HuH-7.5 (cell line): Measurements from ENCODE around the gene ZNF526.

ENCODE experiments used
- DNase-seq: peaks from one replicate; pipeline ENCODE4 v3.0.0; 2011; ENCODE audit warnings: low spot score

ZNF526 gene, protein sequence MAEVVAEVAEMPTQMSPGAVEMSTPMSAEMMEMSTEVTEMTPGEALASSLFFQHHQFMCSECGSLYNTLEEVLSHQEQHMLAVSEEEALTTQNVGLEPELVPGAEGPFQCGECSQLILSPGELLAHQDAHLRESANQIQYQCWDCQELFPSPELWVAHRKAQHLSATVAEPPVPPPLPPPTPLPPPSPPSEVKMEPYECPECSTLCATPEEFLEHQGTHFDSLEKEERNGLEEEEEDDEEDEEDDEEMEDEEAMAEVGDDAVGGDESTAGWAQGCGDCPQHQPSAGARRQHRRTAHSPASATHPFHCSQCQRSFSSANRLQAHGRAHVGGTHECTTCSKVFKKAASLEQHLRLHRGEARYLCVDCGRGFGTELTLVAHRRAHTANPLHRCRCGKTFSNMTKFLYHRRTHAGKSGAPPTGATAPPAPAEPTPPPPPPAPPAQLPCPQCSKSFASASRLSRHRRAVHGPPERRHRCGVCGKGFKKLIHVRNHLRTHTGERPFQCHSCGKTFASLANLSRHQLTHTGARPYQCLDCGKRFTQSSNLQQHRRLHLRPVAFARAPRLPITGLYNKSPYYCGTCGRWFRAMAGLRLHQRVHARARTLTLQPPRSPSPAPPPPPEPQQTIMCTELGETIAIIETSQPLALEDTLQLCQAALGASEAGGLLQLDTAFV

DNA sequence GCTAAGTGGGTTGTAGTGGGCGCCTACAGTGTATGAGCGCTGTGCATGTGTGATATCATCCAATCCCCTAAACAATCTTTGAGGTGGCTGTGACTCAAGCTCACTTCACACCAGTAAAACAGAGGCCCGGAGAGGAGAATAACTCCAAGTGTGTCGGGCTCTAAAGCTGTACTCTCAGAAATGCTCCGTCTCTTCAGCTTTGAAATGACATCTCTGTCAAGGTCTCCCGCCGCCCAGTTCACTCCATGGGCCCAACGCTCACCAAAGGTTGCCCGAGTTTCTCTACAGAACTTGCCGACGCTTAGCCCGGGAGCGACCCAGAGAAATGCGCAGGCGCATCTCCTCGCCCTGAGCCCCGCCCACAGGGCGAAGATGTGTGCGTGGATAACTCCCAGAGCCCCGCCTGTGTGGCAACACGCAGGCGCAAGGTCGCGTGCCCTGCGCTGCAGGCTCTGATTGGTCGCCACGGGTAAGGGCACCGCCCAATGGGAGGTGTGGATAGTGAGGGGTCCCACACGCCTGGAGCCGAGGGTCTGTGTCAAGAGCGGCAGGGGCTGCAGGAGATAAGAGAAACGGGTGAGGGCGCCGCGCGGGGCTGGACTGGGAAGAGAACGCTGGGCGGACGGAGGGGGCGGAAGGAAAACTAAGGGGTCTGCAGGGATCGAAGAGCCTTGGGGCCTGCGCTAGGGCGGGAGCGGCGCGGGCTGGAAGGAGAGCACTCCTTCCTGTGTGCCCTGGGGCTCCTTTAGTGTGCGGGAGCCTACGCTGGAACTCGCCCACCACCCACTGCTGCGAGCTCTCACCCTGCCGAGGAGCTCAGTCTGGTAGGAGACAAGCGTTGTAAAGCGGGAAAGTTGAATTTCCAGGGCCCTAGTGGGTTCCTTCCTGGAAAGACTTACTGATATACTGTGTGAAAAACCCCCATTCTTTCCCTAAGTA, at the start of gene ZNF526:
ZNF526 (plus strand) TSS at position 501 of the 939 bp plus-strand sequence. CDS start 4,092 bp downstream, outside the sequence.
- peak; percentile 99 for DNase-seq

DNA sequence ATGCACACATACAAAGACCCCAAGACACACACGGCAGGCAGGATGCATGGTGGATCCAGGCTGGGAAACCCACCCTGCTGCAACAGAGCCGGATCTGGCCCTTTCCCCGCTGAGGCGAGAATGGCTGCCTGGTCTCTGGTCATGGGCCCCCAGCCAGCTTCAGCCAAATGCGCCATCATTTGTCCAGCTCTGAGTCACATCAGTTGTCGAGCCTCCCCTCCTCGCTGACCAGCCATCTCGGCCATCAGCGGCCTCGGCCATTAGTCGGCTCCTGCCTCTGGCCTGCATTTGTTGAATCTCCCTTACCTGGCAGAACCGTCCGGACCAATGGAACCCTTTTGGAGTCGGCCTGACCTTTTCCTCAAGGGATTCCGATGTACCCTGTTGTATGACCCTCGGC, 49.4 kb upstream of the ZNF526 start:
- no peak for DNase-seq

DNA sequence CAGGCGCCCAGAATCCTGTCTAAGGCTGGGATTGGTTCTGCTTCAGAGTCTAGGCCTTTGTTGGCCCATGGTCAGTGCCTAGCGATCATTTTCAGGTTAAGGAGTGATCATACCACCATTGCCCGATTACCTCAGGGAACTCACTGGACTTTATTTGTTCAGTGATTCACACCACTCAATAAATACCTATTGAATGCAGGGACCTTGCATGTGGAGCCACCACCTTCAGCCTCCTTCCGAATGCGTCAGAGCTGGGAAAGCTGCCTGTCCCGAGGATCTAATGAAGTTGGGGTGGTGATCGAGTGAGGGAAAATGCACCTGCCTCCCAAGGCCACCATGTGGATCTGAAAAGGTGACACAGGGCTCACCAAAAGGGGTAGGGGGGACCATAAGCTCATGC, 47.9 kb upstream of the ZNF526 start:
- no peak for DNase-seq

DNA sequence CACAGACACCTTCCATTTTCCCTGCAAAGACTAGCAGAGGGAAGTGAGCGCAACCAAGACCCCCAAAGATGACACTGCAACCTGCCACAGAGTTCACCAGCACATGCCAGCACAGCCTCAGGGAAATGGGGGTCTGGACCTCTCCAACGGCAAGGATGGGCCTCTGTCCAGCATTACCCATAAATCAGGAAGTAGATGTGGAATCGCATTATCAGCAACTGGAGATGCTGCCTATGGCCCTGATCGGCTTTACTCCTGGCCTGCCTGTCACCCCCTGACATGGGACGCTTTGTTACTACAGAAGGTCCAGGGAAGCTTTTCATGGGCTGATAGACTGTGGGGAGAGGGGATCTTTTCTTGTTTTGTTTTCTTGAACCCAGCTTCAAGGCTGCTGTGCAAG, 46.4 kb upstream of the ZNF526 start:
- no peak for DNase-seq

DNA sequence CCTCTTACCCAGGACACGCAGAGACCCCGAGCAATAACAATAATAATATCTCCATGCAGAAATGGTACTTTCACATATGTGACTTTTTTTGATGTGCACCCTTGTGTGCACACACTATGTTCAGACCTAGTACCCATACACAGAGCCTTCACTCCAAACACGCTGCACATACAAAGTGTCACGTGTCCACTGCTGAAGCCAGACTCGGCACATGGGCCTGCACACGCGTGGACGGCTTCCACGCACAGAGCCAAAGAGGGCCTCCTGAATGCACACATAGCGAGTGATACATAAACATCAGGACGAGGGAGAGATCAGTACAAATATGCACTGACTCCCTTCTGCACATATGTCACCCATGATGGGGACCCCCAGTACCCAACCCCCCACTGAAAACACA, 45.9 kb upstream of the ZNF526 start:
- DNase-seq, result no peak

DNA sequence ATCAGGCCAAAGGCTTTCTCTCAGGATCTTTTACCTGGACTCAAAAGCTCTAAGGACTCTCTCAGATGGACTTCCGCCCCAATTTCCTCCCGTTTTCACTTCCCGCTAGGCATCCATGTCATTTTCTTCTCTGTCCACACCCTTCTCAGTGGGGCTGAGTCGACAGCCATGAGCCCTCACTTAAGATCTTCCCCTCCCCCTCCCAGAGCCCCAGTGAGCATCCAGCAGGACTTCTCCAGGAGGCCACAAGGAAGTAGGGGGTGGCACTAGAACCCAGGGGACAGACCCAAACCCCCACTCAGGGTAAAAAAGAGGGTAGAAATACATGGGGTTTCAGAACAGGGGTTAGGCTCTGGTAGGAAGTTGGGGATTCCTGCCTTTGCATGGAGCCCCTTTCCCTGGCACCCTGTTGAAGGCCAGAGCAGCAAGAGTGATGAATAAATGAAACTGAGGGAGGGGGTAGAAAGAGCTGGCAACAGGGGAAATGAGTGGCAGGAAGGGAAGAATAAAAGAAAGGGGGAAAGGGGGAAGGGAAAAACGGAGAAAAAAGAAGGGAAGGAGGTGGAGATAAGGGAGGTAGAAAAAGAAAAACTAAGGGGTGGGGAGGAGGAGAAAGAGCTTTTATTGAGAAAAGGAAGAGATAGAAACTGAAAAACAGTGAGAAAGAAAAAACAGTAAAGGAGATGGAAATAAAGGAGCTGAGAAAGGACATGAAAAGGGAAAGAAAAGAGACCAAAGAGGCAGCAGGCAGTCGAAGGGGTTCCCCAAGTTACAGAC, 45.0 kb upstream of the ZNF526 start:
- no peak for DNase-seq

DNA sequence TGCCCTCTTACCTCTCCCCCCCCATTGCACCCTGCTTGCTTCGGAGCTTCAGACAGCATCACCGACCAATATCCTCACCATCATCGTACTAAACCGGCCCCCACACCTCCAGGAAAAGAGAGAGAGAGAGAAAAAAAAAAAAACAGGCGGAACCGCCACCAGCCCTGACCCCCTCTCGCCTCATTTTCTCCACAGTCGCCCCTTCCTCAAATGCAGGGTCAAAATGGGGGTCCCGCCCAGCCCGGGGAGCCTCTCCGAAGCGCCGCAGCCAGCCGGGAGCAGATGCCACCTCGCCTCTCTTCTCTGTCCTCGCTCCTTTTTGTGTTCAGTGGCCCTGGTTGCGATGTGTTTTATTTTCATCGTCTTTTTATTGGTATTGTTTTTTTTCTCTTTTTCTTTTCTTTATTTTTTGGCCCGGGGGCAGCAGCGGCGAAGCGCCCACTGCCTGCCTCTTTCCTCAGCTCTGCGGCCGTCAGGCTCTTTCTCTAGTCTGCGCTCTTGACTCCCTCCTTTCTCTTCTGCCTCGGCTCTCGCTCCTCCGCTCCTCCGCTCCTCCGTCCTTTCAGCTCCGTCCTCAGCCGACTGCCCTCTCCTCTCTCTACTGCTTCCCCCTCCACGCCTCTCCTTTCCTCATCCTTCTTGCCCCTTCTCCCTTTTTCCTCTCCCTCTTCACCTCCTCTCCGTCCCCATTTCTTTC, 44.0 kb upstream of the ZNF526 start:
- no peak for DNase-seq

DNA sequence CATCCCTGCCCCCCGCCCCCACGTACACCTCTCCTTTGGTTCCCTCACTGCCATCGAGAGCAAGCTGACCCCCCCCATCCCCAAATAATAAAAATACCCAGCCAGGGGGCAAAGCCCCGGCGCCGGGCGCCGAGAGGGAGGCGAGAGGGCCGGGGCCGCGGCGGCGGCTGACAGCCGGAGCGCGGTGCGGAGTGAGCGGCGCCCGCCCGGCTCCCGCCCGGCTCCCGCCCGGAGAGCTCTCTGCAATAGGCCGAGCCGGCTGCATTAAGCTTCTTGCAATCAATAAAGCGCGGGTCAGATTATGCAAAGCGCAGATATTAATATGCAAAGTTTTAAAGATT, 43.5 kb upstream of the ZNF526 start:
- peak; percentile 49 for DNase-seq

DNA sequence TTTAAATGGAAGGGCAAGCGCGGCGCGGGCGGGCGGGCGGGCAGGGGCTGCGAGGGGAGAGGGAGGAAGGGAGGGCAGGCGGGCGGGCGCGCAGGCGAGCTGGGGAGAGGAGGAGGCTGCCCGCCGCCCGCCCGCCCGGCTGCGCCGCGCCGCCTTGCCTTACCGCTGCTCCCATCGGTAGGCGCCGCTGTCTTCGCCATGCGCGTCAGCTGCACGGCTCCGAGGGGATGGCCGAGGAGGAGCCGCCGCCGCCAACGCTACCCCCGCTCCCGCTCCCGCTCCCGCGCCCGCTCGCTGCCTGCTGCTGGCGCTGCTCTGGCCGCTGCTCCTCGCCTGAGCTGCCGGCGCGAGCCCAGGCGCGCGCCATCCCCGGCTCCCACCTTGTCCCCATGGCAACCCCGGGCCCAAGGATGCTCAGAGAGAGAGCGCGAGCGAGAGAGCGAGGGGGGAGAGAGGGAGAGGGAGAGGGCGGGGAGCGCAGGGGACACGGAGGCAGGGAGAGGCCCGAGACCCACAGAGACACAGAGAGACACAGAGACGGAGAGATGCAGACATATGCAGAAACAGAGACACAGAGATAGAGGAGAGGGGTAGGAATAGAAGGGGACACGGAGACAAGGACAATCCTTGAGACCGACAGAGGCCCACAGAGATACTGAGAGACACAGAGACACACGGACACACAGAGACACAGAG, 43.0 kb upstream of the ZNF526 start:
- DNase-seq, result peak; percentile 72

DNA sequence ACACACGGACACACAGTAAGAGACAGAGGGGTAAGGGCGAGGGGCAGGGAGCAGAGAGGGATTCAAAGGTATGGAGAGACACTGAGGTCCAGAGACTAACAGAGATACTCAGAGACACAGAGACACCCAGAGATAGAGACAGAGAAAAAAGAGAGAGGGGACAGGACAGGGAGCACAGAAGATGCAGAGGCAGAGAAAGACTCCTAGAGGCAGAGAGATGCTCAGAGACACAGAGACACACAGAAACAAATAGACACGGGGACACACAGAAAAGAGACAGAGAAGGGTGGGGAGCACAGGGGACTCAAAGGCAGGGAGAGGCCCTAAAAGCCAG, 42.5 kb upstream of the ZNF526 start:
- no peak for DNase-seq

DNA sequence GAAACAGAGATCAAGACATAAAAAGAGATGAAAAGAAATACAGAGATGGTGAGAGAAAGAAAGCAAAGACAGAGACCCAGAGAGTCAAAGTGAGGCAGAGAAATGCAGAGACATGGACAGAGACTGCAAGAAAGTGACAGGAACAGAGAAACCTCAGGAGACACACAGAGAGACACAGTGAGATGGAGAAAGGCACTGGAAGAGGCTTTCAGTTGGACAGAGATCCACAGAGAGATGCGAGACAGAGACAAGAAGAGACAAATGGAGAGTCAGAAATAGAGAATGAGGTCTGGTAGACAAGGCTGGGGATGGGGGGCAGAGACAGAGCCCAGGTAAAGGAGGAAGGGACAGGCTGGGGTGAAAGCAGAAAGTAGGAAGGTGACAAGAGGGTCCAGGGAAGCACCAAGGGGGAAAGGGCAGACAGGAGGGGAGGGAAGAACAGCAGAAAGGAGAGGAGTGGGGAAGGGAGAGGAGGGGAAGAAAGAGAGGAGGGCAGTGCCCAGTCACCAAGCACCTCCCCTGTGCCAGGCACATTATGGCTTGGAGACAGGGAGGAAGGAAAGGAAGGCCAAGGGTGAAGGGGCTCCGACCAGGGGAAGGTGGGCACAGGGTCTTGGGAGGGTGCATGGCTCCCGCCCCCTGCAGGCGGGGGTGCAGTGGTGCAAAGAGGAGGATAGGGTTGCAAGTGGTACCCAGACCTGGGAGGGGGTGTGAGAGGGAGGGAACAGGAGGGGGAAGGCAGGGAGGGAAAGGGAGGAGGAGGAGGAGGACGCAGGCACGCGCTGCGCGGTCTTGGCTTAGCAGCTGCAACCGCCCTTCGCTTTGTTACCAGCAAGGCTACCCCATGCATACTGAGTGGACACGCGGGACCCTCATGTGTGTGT, 41.1 kb upstream of the ZNF526 start:
- DNase-seq, result peak; percentile 49

DNA sequence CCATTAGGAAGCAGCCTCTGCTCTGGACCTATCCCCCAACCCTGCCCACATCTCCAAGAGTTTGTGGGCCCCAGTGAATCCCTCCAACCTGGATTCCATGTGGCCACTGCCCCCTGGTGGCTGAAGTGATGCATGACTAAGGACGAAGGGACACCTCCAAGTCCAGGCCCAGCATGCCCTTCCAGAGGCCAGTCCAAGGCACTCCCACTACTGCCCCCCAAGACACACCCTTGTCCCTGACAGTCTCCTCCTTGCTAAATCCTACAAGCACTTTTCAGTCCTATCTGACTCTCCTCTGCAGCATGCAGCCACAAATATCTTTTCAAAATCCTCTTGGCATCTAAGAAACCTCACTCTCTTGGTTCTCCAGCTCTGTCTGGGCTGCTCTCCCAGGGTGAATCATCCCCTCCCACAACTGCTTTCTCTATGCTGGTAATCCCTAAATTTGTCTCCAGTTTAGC, 35.7 kb upstream of the ZNF526 start:
- DNase-seq, result peak; percentile 76

DNA sequence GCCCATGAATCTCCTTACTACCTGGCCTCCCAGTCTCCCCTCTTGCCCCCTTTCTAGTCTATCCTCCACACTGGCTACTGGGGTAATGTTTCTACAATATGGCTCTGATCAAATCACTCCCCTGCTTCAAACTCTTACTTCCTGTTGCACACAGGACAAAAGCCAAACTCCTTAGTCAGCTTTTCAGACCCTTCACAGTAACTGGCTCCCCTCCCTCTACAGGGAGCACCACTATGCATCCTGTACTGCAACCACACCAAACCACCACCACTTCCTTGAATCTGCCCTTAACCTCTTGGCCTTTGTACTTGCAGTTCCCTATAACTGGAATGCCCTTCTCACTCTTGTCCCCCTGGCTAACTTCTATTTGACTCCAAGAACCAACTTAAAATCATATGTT, 34.8 kb upstream of the ZNF526 start:
- DNase-seq, result no peak

DNA sequence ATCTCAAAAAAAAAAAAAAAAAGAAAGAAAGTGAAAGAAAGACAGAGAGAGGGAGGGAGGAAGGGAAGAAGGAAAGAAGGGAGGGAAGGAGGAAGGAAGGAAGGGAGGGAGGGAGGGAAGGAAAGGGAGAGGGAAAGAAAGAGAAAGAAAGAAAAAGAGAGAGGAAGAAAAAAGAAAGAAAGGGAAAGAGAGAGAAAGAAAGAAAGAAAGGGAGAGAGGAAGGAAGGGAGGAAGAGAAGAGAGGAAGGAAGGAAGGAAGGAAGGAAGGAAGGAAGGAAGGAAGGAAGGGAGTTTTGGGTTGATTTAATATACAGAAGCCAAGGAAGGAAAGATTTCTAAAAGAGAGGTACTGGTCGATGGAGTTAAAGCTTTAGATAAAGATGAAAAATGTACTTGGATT, 31.4 kb upstream of the ZNF526 start:
- no peak for DNase-seq

DNA sequence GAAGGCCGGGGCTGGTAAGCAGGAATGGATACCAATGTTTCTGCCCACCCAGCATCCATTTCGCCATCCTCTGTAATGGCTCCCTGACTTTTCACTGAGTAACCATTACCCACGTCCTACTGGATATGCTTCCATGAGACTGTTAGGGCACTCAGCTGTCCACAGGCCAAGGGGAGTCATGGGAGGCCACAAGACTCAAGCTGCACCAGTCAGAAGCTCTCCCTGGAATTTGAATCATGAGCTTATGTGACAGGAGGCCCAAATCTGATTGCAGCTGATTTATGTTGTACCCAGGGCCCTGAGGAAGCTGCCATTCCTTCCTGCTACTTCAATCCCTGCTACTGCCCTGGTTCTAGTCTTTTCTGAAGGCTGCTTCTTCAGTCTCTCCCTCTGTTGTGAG, 31.0 kb upstream of the ZNF526 start:
- DNase-seq, result no peak

DNA sequence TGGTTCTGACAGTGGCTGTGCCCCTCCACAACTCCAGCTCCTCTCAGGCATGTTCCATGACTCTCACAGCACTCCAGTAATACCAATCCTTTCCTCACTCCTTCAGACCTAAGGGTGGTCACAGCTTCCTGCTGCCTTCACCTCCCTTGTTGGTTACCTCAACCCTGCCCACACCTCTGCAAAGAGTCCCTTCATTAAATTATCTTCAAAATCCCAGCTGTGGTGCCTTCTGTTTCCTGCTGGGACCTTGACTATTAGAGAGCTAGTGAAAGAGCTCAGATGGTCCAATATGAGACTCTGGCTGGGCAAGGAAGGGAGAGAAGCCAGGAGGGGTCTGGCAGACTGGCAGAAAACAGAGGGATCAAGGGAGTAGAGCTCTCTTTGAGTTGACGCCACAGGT, 28.8 kb upstream of the ZNF526 start:
- DNase-seq, result no peak

DNA sequence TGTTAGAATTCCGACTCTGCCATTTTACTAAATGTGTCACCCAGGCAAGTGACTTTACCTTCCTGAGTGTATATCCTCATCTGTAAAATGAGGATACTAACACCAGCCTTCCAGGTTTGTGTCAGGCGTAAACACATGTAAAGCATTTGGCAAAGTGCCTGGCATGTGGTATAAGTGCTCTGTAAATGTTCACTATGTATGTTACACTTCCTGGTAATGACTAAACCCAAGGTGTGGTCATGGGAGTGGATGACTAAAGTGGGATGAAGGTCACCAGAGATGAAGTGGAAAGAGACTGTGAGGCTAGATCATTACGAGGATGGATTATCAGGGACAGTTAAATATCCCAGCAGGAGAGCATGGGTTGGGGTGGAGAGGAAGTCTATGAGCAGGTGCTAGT, 28.3 kb upstream of the ZNF526 start:
- no peak for DNase-seq

DNA sequence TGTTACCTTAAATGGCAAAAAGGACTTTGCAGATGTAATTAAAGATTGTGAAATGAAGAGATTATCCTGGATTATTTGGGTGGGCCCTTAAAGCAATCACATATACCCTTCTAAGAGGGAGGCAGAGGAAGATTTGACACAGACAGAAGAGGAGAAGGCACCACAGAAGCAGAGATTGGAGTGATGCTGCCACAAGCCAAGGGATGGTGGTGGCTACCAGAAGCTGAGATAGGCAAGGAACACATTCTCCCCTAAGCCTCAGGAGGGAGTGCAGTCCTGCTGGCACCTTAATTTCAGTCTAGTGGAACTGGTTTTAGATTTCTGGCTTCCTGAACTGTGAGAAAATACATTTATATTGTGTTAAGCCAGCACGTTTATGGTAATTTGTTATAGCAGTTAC, 26.8 kb upstream of the ZNF526 start:
- DNase-seq, result no peak

DNA sequence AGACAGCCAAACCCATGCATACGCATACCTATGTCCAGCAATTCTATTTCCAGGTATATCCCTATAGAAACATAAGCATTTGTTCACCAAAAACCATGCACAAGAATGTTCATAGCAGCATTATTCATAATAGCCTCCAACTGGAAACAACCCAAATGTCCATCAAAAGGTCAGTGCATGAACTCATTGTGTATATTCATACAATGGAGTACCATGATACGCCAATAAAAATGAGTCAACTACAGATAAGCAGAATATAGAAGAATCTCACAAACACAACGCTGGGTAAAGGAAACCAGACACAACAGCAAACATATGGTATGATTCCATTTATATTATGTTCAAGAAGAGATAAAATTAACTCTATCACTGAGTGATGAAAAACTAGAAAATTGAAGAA, 26.4 kb upstream of the ZNF526 start:
- no peak for DNase-seq
